Measurements from ENCODE around the gene PCDH15. TPM values are rescaled to one million over a fixed set of nuclear protein-coding genes. Genes with fewer than 3 reads are reported as not detected.
"Not testable (repeated sequence)": the region's sequence is repeated elsewhere in the genome, so short reads cannot be mapped to it uniquely, and the experiment has no call there.

Gene PCDH15
- polyA plus RNA-seq, 3 donors = 0.01 to 0.22 TPM; not detected in 1

DNA sequence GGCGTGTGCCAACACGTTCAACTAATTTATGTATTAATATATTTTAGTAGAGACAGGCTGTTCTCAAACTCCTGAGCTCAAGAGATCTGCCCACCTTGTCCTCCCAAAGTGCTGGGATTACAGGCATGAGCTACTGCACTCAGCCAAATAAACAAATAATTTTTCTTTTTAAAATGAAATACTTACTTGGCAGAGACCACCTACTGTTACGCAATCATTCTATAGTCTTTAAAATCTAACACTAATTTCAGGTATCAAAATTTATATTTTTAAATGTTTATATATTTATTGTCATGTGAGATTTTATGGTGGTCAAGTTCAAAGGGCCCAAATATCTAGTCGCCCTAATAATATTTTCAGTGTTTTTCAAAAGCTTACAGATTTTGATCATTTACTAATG lies 323.3 kb downstream of the PCDH15 start:
- WGBS, 3 donors = 87 to 90% (median 89%) methylated on average over 4 of the region's 4 CpGs
- no peak overlapping the region for H3K27ac ChIP-seq (ENCODE audit: low read depth, low read length)

DNA sequence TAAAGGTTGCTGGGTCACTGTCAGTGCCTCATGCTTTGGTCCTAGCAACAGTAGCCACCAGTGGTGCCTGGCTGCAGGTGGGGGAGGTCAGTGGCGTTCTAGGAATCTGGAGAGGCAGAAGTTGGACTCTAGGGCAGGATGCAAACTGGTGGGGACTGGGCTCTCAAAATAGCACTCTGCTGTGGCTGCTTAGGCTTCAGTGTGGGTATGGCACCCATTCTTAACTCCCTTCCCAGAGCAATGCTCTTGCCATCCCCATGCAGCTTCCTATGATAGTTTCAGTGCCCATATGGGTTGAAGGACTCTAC lies 330.8 kb downstream of the PCDH15 start:
- no peak overlapping the region for H3K27ac ChIP-seq (ENCODE audit: low read depth, low read length)
- WGBS, 3 donors = 65 to 81% (median 68%) methylated on average over 1 of the region's 1 CpG

DNA sequence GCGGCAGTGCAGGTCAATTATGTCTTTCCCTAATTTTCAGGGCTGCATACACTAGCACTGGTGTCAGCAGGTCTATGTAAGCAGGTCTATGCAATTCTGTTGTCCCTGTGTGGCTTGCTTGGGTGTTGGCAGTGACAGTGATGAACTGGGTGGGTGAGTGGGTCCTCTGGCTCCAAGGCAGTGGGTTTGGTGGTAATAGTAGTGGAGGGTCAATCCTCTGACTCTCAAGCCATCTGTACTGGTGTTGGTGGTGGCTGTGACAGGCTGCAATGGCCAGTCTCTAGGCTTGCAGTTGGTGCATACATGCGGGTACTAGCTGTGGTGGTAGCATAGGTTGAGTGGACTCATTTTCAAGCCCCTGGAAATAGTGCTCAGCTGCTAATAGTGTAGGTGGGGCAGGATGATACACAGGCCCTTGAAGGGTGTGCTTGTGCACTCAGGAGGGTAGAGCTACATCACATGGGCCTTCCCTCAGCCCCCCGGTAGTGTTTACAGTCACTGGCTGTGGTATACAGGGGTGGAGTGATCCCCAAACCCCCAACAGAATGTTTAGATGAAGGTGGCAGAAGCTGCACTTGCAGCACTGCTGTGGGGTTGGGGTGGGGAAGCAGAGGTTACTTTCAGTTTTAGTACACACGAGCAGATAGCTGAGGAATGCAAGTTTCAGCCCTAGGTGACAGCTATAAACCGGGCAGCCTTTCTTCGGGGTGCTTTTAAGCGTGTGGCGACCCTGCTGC lies 331.3 kb downstream of the PCDH15 start:
- 64 to 74% (median 69%) methylated on average over 8 of the region's 8 CpGs for WGBS, 3 donors
- no peak overlapping the region for H3K27ac ChIP-seq (ENCODE audit: low read depth, low read length)

DNA sequence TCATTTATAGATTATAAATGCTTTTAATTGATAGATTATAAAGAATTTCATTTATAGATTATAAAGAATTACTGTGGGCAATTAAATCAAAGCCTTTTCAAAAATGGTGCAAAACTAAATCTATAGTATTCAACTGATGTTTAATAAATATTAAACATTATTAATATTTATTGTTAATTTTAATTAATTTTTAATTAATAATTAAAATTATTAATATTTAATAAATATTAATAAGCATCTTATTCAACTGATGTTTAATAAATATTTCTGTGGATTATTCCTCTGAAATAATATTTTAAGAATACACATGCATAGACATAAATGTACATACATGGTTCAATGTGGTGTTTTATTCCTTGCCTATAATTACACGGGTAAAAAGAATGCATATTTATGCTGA lies 346.8 kb downstream of the PCDH15 start:
- WGBS, 3 donors = 73 to 78% (median 78%) methylated on average over 1 of the region's 1 CpG
- no peak overlapping the region for H3K27ac ChIP-seq (ENCODE audit: low read depth, low read length)

DNA sequence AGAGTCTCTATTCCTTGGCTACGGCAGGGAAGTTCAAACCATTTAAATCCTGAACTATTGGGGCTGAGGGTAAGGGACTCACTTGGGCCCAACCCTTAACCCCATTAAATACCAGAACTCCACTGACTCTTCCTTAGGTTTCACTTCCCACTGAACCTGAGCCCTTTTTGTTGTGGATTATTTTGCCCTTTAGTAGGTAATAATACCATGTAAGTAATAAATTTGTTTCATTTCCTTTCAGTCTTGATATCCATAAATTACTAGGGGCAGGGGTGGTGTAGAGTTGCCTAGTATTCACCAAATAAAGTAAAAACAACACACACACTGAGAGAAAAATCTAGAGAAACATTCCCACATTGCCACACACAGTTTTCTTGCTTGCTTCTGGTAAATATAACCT lies 352.0 kb downstream of the PCDH15 start:
- H3K27ac ChIP-seq (ENCODE audit: low read depth, low read length) = no peak overlapping the region
- WGBS, 3 donors = 86 to 91% (median 87%) methylated on average over 1 of the region's 1 CpG

GRCh38 chr10:54444170-54444569 lies 356.9 kb downstream of the PCDH15 start:
- no peak overlapping the region for H3K27ac ChIP-seq (ENCODE audit: low read depth, low read length)
- 61 to 84% (median 65%) methylated on average over 4 of the region's 4 CpGs for WGBS, 3 donors

DNA sequence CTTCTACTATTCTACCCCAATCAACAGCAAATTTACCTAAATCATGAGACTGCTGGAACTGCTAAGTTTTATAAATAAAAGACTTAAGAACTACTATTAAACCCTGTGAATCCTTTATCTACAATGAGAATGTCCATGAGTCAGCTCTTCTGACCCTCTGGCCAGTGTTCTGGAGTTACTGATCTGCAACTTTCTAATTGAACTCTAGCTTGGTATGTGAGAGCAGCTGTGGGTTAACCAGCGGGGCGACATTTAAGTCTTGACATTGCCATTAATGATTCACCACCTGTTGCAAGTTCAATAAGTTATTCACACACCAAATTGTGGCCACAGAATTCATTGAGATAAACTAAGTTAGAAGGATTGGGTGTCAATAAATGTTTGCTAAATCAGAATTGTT lies 359.8 kb downstream of the PCDH15 start:
- H3K27ac ChIP-seq (ENCODE audit: low read depth, low read length) = no peak overlapping the region
- WGBS, 3 donors = 44 to 90% (median 80%) methylated on average over 2 of the region's 2 CpGs

DNA sequence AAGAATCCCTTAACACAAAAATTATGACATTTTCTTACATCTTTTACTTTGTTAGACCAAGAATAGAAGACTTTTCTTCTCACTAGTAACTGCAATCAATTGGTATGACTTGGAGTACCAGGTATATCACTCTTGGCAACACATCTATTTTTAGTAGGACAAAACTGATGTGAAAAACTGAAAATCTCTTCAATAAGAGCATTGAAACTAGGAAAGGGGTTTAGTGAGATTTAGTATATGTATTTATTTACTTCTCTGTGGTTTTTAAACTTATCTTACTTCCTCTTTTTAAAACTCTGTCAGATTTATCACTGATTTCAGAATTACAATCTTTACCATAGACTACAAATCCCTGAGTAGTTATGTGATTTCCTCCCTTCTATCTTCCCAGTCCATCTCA lies 366.2 kb downstream of the PCDH15 start:
- H3K27ac ChIP-seq (ENCODE audit: low read depth, low read length) = no peak overlapping the region

GRCh38 chr10:54415483-54415882 lies 385.5 kb downstream of the PCDH15 start:
- no peak overlapping the region for H3K27ac ChIP-seq (ENCODE audit: low read depth, low read length)
- 88 to 97% (median 95%) methylated on average over 1 of the region's 1 CpG for WGBS, 3 donors

- 57 to 65% (median 58%) methylated on average over 1 of the region's 1 CpG for WGBS, 3 donors
- no peak overlapping the region for H3K27ac ChIP-seq (ENCODE audit: low read depth, low read length)
Measured at GRCh38 chr10:54402576-54402975, 398.5 kb downstream of the PCDH15 start.

DNA sequence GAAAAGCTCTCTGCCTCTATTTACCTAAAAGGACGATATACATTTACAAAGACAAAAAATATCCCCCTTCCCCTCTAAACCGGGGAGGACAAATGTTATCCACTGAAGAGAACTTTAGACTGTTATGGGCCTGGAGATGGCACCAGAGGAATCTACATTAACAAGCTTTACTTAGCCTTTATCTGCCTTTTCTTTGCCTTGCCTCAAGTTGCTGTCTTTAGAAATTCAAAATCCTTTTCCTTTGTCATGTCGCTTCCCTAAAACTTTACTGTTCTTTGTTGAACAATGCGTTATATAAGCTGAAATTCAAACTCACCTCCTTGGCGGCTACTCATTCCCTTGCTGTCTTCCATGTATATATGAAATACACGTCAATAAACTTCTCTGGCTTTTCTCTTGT lies 405.0 kb downstream of the PCDH15 start:
- no peak overlapping the region for H3K27ac ChIP-seq (ENCODE audit: low read depth, low read length)
- WGBS, 3 donors = 65 to 76% (median 65%) methylated on average over 6 of the region's 6 CpGs

DNA sequence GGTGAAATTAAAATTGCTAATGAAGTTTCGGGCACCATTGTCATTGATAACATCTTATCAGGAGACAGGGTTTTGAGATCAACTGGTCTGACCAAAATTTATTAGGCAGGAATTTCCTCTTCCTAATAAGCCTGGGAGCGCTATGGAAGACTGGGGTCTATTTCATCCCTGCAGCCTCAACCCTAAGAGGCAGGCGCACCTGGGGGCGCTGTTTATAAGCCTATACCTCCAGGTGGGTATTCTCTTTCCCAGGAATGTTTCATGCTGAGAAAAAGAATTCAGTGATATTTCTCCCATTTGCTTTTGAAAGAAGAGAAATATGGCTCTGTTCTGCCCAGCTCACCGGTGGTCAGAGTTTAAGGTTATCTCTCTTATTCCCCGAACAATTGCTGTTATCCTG lies 406.4 kb downstream of the PCDH15 start:
- H3K27ac ChIP-seq (ENCODE audit: low read depth, low read length) = not testable (repeated sequence)
- WGBS, 3 donors = 66 to 79% (median 78%) methylated on average over 6 of the region's 6 CpGs

DNA sequence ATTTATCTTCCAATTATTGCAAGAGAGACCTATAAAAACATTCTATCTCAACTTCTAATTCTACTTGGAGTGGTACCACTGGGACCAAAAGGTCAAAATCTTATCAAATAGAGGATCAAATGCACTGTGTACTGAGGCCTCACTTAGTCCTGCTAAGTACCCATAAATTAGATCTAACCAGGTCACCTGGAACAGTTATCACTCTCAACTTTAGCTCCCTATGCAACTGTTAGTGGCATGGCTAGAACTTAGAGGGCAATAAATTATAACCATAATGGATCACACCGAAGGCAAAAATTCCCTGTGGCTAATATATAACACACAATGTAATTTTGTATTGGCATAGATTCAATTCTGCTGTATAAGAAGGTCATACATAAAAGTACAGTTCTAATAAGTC lies 428.9 kb downstream of the PCDH15 start:
- H3K27ac ChIP-seq (ENCODE audit: low read depth, low read length) = no peak overlapping the region

DNA sequence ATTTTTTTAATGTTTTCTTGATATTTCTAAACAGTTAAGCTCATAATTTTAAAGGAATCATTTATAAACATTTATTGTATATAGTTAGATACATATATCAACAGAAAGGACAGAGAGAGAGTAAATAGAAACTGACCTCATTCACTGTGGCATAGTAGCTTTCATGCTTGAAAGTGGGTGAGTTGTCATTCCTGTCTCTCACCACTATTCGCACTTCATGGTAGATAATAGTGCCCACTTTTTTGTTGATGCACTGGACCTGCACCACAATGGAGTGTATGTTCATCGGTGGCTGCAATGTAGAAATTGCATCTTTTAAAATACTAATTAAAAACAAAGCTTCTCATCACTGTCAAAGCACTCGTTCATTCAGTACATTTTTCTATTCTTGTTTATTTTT lies 432.0 kb downstream of the PCDH15 start:
- WGBS, 3 donors = 83 to 89% (median 84%) methylated on average over 3 of the region's 3 CpGs
- no peak overlapping the region for H3K27ac ChIP-seq (ENCODE audit: low read depth, low read length)

More for the DNA sequence above, 428.9 kb downstream of the PCDH15 start:
- WGBS, 3 donors = 17 to 47% (median 30%) methylated on average over 1 of the region's 1 CpG

DNA sequence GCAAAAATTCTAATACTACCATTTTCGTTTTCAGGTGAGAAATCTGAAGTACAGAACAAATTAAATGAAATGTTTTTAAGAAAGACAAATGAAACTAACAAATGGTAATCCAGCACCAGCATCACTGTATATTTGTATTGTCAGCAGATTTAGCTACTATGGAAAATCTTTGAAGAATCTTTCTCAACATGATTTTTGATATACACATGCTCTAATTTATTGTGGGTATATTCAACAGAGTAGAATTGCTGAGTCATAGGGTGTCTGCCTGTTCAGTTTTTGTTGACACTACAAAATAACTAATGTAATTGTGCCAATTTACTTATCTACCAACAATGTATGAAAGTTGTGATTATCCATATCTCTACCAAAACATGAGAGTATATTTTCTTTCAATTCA lies 437.6 kb downstream of the PCDH15 start:
- 46 to 58% (median 51%) methylated on average over 1 of the region's 1 CpG for WGBS, 3 donors
- H3K27ac ChIP-seq (ENCODE audit: low read depth, low read length) = no peak overlapping the region

DNA sequence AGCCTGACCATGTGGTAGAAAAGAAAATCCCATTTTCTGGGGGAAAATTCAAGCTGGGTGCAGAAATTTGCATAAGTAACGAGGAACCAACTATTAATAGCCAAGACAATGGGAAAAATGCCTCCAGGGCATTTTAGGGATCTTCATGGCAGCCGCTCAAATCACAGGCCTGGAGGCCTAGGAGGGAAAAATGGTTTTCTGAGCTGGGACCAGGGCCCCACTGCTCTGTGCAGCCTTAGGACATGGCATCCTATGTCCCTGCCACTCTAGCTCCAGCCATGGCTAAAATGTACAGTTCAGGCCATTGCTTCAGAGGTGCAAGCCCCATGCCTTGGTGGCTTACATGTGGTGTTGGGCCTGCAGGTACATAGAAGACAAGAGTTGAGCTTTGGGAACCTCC lies 459.0 kb downstream of the PCDH15 start:
- WGBS, 3 donors = 55 to 81% (median 61%) methylated on average over 2 of the region's 2 CpGs
- no peak overlapping the region for H3K27ac ChIP-seq (ENCODE audit: low read depth, low read length)

DNA sequence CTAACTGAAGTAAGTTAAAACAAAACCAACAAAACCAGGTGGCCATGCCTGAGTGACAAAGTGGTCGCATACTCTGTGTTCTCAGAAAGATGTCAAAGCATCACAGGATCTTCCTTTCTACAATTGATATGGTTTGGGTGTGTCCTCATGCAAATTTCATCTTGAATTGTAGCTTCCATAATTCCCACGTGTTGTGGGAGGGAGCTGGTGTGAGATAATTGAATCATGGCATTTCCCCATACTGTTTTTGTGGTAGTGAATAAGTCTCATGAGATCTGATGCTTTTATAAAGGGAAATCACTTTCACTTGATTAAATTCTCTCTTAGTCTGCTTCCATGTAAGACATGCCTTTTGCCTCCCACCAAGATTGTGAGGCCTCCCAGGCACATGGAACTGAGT lies 465.7 kb downstream of the PCDH15 start:
- WGBS, 3 donors = 58 to 77% (median 69%) methylated on average over 2 of the region's 2 CpGs

DNA sequence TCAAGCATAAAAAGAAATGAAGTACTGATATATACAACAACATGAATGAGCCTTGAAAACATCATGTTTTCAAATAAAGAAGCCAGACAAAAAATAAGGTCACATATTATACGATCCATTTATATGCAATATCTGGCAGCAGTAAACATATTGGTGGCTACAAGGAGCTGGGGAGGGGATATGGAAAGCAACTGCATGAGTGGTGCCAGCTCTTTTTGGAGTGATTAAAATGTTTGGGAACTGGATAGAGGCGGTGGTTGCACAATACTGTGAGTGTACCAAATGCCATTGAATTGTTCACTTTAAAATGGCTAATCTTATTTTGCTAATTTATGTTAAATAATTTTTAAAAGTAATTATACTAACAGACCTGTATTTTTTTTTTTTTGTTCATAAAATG lies 481.7 kb downstream of the PCDH15 start:
- no peak overlapping the region for H3K27ac ChIP-seq (ENCODE audit: low read depth, low read length)
- 69 to 80% (median 72%) methylated on average over 2 of the region's 2 CpGs for WGBS, 3 donors

More for the DNA sequence above, 465.7 kb downstream of the PCDH15 start:
- H3K27ac ChIP-seq (ENCODE audit: low read depth, low read length) = no peak overlapping the region

- 68 to 90% (median 70%) methylated on average over 1 of the region's 1 CpG for WGBS, 3 donors
- H3K27ac ChIP-seq (ENCODE audit: low read depth, low read length) = no peak overlapping the region
Measured at GRCh38 chr10:54318470-54318869, 482.6 kb downstream of the PCDH15 start.

DNA sequence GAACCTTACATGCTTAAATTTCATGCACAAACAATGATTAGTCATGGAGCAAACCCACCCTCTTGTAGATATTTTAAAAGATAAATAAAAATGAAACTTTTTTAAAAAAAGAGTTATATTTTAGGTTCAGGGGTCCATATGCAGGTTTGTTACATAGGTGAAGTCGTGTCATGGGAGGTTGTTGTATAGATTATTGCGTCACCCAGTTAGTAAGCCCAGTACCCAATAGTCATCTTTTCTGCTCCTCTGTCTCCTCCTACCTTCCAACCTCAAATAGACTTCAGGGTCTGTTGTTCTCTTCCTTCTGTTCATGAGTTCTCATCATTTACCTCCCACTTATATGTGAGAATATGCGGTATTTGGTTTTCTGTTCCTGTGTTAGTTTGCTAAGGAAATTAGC lies 486.6 kb downstream of the PCDH15 start:
- WGBS, 3 donors = 89 to 99% (median 91%) methylated on average over 3 of the region's 3 CpGs
- H3K27ac ChIP-seq (ENCODE audit: low read depth, low read length) = no peak overlapping the region
